Measurements from ENCODE around the gene EGFL7. TPM values are rescaled to one million over a fixed set of nuclear protein-coding genes. Genes with fewer than 3 reads are reported as not detected.

The EGFL7 gene
- polyA plus RNA-seq, 1 of the 3 experiments (the other 2 are of a cell fraction), result 43.0 TPM

- TF ChIP-seq RAD21 (IDR thresholded peaks at IDR 0.05; ENCODE audit: low read length), result no peak
- no peak for TF ChIP-seq FOXM1 (IDR thresholded peaks at IDR 0.05; ENCODE audit: low read depth)
- no peak for TF ChIP-seq TEAD4 (IDR thresholded peaks at IDR 0.05; ENCODE audit: borderline replicate concordance, insufficient read depth)
- TF ChIP-seq TAF1 (IDR thresholded peaks at IDR 0.05; ENCODE audit: borderline replicate concordance, low read depth, low read length), result no peak
- TF ChIP-seq TCF12 (IDR thresholded peaks at IDR 0.05), result no peak
- no peak for TF ChIP-seq REST (IDR thresholded peaks at IDR 0.05; ENCODE audit: low read depth, low read length)
- TF ChIP-seq RFX5 (IDR thresholded peaks at IDR 0.05; ENCODE audit: low read length), result no peak
- Histone ChIP-seq H3F3A (replicated peaks; ENCODE audit: insufficient read depth) (no peaks in the 10 kb centered on the region), H3K4me2 (no peak overlapping the region), H3K27ac (ENCODE audit: low read depth in 2 of 2, low read length in 1 of 2) (no peak overlapping the region; a peak in 1 of 4 replicates), H3K27me3 (ENCODE audit: insufficient read depth) (no peaks in the 10 kb centered on the region), H3K9me2 (no peaks in the 10 kb centered on the region), H3K4me1 (ENCODE audit: control insufficient read depth in 1 of 2, insufficient read depth in 2 of 2, low read depth in 1 of 2, low read length in 1 of 2) (peaks cover 0 to 21% of the 10 kb centered on the region in 2 experiments; a peak in 1 of 4 replicates), H4K20me1 (ENCODE audit: insufficient read depth) (0 out of 2 replicates have a peak, but pooled peaks cover 4% of the 10 kb centered on the region), H3K4me3 (ENCODE audit: low read depth in 2 of 2, low read length in 1 of 2) (no peak overlapping the region), H3K36me3 (replicated peaks in 1 of 2; ENCODE audit: control insufficient read depth in 1 of 2, insufficient read depth in 2 of 2, low read length in 1 of 2) (peaks cover 0 to 3% of the 10 kb centered on the region in 2 experiments), H3K9me3 (no peaks in the 10 kb centered on the region), H2AFZ (ENCODE audit: low read depth) (no peak overlapping the region), H3K79me2 (ENCODE audit: insufficient read depth) (peaks cover 6% of the 10 kb centered on the region; the same call in 1 of the 2 replicates), H3K9ac (no peak overlapping the region)
- CTCF ChIA-PET, result interaction anchor here (0.6 kb wide), 1 partner anchor 10 kb away, joined by 3 read pairs; no protein-coding TSS in a partner anchor
- 85% methylated on average over 5 of the region's 15 CpGs for WGBS (ENCODE audit: low lambda C conversion rate)
- no peak for DNase-seq
- POLR2A ChIA-PET, result no interaction called here
Measured at GRCh38 chr9:136678034-136678433, 15.3 kb downstream of the EGFL7 start.

- ChIA-PET CTCF (no interaction called here), POLR2A (no interaction called here)
- Histone ChIP-seq H3K4me1 (ENCODE audit: control insufficient read depth in 1 of 2, insufficient read depth in 2 of 2, low read depth in 1 of 2, low read length in 1 of 2) (peaks cover 0 to 21% of the 10 kb centered on the region in 2 experiments; a peak in 1 of 4 replicates), H3K36me3 (replicated peaks in 1 of 2; ENCODE audit: control insufficient read depth in 1 of 2, insufficient read depth in 2 of 2, low read length in 1 of 2) (peaks cover 0 to 3% of the 10 kb centered on the region in 2 experiments), H3K27me3 (ENCODE audit: insufficient read depth) (no peaks in the 10 kb centered on the region), H3K27ac (ENCODE audit: low read depth in 2 of 2, low read length in 1 of 2) (no peak overlapping the region; a peak in 1 of 4 replicates), H3K79me2 (ENCODE audit: insufficient read depth) (peaks cover 6% of the 10 kb centered on the region; the same call in 1 of the 2 replicates), H3K4me2 (no peak overlapping the region), H2AFZ (ENCODE audit: low read depth) (no peak overlapping the region), H4K20me1 (ENCODE audit: insufficient read depth) (0 out of 2 replicates have a peak, but pooled peaks cover 4% of the 10 kb centered on the region), H3K9ac (no peak overlapping the region), H3K9me2 (no peaks in the 10 kb centered on the region), H3F3A (replicated peaks; ENCODE audit: insufficient read depth) (no peaks in the 10 kb centered on the region), H3K9me3 (no peaks in the 10 kb centered on the region), H3K4me3 (ENCODE audit: low read depth in 2 of 2, low read length in 1 of 2) (no peak overlapping the region)
- DNase-seq, result no peak
- WGBS (ENCODE audit: low lambda C conversion rate), result 88% methylated on average over 5 of the region's 6 CpGs
- no peak for TF ChIP-seq NFIC (IDR thresholded peaks at IDR 0.05; ENCODE audit: borderline replicate concordance)
Measured at GRCh38 chr9:136678624-136679023, 15.9 kb downstream of the EGFL7 start.

All from SK-N-SH (cell line).